ENCODE results near the gene CPNE1.

Gene CPNE1

DNA sequence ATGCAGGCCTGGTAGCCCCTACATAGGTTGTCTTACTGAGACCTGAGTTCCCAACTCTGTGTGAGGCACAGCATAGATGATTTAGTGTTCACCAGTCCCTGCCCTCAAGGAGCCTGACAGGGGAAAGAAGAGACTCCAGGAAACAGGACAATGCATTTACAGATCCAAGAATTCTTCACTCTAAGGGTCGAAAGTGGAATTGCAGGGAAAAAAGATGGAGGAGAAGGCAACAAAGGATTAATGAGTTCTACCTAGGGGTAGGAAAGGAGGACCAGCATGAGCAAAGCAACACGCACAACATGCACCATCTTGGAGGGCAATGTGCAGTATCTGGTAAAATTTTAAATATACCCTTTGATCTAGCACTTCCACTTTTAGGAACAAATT lies 43.1 kb downstream of the CPNE1 start:
- no peak for DNase-seq

DNA sequence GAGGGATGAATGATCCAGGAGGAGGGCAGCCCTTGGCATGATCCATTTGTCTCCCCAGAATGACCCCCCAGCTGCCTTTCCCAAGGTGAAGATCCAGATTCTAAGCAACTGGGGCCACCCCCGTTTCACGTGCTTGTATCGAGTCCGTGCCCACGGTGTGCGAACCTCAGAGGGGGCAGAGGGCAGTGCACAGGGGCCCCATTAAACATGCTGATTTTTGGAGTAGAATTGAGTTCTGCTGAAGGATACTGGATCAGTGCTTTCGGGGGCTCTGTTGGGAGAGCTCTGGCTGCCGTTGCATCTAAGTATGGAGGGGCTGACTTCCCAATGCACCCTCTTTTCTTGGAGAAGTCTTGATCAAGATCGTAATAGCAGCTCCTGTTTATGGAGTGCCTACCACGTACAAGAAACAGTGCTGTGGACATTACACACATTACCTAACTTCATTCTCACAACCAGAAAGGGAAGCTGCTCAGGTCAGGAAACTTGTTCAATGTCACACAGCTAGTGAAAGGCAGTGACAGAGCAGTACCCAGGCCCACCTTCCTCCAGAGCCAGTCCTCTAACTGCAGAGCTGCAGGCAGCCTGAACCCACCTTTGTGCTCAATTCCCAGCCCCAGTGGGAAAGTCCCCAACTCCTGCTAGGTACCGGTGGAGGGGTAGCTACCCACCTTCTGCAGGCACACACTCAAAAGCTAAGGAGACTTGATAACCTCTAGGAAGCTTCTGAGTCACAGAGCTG lies 43.7 kb downstream of the CPNE1 start:
- DNase-seq: no peak

DNA sequence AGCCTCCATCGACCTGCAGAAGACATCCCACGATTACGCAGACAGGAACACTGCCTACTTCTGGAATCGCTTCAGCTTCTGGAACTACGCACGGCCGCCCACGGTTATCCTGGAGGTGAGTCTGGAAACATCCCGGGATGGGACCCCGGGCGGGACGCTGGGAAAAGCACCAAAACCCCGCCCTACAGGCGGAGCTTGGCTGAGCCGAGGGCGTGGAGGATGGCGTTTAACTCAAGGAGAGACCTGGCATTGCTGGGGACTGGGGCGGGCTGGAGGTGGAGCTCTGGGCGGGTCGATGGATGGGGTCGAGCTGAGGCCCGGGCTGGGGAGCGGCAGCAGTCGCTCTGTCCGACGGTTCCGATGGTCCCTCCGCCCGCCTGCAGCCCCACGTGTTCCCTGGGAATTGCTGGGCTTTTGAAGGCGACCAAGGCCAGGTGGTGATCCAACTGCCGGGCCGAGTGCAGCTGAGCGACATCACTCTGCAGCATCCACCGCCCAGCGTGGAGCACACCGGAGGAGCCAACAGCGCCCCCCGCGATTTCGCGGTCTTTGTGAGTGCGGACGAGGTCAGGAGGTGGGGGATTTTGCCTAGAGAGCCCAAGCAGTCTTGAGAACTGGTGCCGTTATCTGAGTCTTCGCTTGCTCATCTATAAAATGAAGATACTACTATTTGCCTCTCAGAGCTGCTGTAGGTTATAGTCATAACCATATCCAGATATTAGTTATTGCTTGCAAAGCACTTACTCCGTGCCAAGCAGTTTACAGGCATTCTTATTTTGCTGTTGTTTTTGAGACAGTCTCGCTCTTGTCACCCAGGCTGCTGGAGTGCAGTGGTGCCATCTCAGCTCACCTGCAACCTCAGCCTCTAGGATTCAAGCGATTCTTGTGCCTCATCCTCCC lies 45.3 kb downstream of the CPNE1 start:
- DNase-seq: peak in 48 of 56 donors; percentile 7 to 85 (median 56)

DNA sequence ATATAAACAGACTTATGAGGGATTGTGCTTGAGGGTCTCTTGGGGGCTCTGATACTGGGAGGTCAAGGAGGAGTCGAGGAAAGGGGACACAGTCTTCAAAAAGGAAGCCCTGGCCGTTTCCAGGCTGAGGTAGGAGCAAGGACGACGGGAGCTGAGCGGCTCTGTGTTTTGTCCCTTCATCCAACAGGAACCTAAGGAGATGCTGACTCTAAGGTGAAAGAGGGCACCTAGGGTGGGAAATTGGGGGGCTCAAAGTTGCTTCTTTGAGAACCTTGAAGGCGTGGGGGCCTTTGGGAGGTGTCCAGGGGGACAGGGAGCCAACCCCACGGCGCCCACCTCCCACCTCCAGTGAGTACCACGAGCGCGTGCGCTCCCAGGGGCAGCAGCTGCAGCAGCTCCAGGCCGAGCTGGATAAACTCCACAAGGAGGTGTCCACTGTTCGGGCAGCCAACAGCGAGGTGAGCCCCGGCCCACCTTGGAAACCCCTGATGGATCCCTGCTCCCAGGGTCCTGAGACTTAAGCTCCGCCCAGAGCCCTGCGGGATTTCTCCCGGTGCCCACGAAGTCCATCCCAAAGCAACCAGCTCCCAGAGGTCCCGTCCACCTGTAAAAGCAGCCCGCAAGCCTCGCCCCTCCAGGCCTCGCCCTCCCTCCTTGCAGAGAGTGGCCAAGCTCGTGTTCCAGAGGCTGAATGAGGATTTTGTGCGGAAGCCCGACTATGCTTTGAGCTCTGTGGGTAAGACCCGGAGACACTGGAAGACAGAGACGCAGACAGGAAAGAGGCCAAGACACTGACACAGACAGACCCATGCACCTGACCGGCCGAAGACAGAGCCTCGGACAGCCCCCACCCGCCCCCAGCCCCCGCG lies 46.2 kb downstream of the CPNE1 start:
- DNase-seq: peak in 6 of 56 donors; percentile 30 to 57 (median 46)

DNA sequence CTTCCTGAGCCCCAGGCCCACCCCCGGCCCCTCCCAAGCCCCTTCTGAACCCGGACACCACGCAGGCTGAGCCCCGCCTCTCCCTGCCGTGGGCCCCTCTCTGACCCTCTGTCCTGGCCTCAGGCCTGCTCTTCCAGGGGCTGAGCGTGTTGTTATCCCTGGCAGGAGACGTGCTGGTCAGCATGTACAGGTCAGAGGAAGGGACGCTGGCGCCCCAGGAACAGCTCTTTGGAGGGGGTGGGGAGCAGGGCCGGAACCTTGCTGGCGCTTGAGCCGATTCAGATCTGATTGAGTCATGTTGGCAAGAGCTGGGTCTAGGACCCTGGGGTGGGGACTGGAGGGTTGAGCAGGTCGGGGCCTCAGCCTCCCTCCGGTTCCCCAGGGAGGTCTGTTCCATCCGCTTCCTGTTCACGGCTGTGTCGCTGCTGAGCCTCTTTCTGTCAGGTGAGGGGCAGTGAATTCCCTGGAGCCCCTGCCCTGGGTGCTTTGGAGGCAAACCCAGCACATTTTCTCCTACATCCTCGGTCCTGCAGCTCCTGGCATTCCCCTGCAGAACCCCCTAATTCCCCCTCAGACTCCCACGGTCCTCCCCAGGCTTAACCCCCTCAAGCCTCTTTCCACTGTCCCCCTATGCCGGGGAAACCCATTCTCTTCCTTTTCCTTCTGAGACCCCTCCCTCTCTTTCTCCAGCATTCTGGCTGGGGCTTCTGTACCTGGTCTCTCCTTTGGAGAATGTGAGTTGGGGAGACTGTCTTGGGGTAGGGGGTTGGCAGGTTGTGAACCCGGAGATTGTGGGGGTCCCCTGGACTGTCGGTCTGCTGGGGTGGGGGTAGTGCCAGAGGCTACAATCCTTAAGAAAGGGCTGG lies 47.1 kb downstream of the CPNE1 start:
- peak in 11 of 56 donors; percentile 5 to 43 (median 10) for DNase-seq

DNA sequence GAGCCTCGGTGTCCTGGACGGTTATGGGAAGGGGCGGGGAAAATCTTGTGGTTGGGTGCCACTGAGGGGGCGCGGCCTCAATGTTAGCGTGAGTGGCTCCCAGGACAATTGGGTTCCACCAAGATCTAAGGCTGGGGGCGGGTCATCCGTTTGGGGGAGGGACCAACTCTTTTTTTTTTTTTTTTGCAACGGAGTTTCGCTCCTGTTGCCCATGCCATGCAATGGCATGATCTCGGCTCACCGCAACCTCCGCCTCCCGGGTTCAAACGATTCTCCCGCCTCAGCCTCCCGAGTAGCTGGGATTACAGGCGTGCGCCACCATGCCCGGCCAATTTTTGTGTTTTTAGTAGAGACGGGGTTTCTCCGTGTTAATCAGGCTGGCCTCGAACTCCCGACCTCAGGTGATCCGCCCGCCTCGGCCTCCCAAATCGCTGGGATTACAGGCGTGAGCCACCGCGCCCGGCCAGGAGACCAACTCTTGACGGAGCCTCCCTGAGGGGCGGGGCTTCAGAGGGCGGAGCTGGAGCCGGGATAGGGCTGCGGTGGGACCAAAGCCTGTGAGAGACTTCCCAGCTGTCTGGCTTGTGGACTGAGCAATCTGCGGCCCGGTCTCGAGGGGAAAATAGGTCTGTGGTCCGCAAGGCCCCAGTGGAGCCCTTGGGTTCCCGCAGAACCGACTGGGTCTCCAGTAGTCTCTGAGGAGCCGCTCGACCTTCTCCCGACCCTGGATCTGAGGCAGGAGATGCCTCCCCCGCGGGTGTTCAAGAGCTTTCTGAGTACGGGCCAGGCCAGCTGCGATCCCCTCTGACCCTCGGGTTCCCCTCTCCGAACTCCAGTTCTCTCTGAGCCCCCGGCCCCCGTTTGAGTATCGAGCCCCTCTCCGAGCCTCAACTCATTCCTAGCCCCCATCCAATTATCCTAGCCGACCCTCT lies 48.0 kb downstream of the CPNE1 start:
- DNase-seq: peak in 34 of 56 donors; percentile 5 to 70 (median 27)

DNA sequence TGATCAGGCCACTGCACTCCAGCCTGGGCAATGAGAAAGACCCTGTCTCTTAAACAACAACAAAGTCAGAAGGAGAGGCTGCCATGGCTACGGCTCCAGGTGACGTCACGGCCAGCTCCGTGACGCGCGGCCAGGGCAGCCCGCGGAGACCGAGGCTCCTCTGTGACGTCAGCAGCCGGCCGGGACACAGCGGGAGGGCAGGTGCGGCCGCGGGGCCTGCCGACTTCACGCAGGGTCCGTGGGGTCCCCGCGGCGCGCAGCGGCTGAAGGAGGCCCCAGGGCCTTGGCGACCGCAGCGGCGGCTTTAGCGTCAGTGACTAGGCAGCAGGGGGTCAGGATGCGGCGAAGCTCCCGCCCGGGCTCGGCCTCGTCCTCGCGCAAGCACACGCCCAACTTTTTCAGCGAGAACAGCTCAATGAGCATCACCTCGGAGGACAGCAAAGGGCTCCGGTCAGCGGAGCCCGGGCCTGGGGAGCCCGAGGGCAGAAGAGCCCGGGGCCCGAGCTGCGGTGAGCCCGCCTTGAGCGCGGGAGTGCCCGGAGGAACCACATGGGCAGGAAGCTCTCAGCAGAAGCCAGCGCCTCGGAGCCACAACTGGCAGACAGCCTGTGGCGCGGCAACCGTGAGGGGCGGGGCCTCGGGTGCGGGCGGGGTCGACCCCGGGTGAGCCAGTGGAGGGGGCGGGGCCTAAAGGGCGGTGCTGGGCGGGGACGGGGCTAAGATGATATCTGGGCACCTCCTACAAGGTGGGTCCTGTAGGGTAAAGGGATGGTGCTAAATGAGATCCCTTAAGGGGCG lies 48.8 kb downstream of the CPNE1 start, which contains the start of gene SPAG4:
Gene SPAG4, plus strand, starts transcription at position 163 of the 798 bp plus-strand sequence. Its CDS starts 175 bp downstream, at position 338.
- DNase-seq: peak; percentile 40 to 98 (median 90)

DNA sequence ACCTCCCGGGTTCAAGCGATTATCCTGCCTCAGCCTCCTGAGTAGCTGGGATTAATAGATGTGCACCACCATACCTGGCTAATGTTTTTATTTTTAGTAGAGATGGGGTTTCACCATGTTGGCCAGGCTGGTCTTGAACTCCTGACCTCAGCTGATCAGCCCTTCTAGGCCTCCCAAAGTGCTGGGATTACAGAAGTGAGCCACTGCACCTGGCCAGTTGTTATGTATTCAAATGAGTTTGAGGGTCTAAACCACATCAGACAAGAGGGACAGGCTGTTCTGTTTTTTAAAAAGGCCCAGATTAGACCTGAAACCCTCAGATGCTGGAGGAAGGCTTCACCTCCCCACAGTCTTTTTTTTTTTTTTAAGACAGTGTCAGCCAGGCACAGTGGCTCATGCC lies 53.2 kb downstream of the CPNE1 start:
- no peak for DNase-seq

DNA sequence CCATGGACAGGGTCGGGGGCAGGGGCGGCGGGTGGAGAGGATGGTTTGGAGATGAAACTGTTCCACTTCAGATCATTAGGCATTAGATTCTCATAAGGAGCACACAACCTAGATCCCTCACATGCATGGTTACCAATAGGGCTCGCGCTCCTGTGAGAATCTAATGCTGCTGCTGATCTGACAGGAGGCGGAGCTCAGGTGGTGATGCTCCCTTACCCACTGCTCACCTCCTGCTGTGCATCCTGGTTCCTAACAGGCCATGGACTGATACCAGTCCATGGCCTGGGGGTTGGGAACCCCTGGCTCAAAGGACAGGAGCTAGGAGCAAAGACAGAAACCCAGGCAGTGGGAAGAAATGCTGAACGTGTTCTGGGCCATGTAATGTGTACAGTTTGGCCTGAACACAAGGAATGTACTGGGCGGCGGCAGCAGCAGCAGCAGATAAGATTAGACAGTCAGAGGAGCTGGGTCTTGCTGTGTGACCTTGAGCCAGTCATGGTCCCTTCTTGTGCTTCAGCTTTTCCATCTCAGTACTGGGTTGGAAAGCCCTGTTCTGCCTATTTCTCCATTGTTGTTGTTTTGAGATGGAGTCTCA lies 53.8 kb downstream of the CPNE1 start:
- no peak for DNase-seq

DNA sequence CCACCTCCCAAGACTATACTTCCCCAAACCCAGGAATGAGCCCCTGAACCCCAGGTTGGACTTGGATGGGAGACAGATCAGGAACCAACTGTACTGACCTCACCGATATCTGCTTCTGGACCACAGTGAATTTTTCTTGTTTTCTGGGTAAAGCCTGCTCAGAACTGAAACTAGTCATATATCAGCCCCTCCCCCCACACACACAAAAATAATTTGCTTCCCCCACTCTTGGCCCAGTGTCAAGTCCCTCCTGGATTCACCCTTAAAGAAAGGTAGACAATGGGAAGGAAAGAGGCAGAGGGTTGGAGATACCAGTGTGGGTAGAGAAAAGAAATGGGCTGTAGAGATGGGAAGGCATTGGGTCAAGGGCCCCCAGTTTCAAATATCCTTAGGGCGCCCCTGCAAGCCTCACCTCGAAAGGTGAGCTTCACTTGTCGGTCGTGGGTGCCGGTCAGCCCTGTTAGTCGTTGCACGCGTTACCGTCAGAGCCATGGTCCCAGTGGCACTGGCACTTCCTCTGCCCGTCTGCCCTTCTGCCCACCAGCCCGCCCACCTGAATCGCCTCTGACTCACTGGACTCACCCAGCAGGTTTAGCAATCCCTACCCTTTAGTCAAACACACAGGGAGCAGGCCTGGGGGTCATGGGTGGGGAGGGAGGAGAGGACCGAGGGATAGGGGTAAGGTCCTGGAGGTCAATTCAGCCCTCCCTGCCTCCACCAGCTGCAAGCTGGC lies 57.5 kb downstream of the CPNE1 start:
- no peak for DNase-seq

DNA sequence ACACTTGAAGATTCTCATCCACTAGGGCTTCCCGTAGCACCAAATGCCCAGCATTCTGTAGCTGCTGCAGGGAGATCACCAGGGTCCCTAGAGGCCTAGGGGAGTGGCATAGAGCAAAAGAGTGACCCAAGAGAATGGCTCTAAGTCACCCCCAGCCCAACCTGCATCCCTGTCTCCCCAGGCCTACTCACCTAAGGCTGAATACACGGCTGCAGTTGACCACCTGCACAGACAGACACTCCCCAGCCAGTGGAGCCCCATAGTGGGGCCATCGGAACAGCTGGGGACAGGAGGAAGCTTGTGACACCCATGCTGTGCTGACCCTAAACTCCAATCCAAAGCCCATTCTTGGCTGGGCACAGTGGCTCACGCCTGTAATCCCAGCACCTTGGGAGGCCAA lies 58.6 kb downstream of the CPNE1 start:
- no peak for DNase-seq

DNA sequence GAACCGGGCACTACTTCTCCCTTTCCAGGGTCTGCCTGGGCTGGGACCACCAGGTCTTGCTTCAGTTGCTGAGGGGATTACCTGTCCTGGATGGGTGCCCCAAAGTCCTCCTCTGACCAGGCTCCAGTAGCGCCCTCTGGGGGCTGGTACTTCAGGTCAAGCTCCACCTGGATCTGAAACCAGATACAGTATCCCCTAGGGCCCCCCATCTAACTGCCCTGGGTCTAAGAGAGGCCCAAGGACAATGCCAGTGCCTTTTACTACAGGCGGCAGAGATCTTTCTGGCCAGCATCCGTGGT lies 60.3 kb downstream of the CPNE1 start:
- no peak for DNase-seq

DNA sequence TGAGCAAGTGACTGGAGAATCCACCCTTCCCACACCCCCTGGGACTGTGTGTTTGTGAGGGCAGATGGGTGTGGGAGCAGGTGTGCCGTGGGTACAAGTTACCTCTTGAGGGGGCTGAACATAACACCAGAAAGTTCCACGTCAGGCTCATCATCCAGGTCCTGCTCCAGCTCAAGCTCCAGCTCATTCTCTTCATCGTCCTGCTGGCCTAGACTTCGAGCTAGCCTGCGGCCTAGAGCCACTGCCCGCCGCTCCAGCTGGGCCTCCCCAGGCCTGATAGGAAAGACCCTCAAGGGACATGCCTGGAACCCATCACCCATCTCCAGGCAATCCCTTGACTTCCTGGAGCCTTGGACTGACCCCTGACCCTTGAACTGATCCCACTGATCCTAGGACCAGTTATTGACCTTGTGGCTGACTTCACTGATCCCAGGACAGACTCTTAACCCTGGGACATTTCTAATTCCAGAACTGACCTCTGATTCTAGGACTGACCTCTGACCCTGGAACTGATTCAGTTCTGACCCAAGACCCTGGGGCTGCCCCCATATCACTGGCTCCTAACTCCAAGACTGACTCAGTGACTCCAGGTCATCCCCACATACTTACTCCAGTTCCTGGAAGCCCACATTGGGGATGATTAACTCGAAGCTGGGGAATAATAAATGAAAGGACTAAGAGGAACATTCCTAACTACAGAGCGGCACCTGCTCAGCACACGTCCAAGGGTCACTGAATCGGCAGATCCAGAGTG lies 60.8 kb downstream of the CPNE1 start:
- no peak for DNase-seq

DNA sequence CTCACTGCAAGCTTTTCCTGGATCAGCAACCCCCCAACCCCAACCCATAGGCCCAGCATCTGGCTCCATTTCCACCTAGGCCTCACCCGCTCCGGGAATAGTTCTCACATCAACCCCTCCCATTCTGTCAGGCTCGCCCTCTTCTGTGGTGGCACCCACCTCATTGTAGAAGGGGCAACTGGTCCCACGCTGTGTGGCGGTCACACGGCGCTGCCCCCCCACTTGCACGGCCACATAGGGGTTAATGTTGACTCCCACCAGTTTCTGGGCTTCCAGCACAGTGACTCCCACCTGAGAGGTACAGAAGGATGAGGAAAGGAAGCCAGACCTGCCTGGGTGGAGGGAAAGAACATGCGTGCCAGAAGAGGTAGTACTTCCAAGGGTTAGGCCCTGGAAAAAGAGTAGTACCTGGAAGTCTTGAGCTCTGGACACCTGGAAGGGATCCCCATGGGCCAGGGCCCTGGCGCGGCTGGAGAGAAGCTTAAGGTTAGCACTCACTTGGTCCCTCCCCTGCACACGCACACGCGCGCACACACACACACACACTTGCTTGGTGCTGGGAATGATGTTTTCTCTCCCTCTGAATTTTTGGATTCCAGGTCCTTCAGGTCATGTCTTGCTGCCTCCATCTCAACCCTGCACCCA lies 61.7 kb downstream of the CPNE1 start:
- DNase-seq: no peak

DNA sequence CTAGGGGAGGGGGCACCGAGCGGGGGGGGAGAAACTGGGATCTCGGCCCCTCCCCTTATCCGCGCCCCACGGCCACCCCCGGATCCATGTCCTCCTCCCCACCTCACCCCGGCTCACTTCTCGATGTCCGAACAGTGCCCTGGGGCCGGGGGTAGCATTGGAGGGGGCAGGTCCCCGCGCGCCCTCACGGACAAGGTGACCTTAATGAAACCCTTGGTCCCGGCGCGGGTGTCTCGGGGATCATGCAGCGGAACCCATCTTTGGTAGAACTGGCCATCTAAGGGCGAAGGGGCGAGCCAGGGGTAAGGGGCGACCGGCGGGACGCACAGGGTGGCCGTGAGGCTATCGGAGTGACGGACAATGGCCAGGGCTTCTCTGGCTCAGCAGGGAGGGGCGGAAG lies 62.7 kb downstream of the CPNE1 start:
- DNase-seq: no peak
